ENCODE measurements around the gene ASB2.

ASB2 gene

DNA sequence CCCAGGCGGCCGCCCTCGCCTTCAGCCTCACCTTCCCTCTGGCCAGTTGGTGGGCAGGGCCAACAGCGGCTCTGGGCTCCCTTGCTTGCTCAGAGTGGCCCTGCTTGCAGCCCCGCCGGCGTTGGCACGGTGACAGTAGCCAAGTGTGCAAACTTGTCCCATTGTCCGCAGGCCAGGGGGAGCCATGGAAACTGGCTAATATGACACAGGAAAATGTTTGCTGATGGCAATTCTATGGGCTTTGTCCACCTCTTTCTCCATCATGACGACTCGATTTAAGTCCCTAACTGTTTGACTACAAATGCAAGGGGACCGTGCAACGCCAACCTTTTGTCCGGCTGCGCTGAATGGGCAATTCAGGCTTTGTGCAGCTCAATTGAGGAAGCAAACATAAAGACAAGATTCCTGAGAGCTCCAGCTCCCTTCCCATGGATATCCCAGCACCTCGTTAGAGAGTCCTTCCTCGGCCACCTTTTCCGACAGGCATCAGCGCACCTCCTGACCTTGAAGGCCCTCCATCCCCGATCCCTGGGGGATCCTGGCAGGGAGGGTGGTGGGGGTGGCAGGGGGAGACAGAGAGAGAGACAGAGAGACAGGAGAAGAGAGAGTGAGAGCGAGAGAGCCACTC, 50.0 kb downstream of the ASB2 start:
- no peak for DNase-seq

DNA sequence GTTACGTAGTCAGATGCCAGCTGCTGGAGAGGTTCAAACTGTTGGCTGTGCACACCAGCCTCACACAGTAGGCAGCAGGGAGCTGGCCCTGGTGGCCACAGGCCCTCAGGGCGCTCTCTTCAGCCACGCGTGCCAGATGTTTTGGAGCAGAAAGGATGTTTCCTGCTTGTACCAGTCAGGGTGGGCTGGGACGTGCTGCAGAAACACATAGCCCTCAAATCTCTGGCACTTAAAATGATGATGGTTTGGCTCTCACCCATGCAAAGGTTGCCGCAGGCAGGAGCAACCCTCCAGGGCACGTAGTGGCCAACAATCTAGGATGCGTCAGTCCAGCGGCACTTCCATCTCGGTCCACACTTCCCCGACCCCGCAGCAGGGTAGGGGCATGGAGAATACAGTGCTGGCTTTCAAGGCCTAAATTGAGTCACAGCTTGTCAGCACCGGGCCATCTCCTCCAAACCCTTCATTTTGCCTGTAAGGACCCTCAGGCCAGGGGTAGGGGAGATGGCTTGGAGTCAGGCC, 50.9 kb downstream of the ASB2 start:
- no peak for DNase-seq

DNA sequence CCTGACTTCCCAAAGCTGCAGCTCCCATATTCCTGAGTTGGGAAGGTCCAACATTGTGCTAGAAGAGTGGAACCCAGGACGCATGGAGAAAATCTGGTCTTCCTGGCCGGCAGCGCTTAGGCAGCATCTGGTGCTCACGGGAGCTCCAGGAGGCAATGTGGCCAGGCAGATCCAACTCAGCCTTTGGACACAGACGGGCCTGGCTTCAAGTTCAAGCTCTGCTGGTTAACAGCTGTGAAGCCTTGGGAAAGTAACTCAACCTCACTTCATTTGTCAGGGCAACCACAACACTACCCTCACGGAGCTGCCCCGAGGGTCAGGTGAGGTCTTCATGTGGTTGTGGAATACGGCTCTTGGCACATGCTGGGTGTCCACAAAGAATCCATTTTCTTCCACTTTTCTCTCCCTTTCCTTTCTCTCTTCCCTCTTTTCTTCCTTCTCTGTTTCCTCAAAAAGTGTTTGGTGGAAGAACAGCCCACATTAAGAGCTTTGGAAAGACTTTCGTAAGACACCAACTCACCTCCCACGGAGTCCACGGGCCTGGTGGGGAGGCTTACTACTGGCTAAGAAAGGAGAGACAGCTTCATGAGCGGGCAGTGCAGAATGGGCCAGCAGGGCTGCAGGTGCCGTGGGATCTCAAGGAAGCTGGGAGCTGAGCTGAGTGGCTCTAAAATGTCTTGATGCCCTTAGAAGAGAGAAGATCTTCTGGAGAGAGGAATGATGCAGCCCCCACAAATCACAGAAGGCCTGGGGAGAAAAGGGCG, 51.6 kb downstream of the ASB2 start:
- no peak for DNase-seq

DNA sequence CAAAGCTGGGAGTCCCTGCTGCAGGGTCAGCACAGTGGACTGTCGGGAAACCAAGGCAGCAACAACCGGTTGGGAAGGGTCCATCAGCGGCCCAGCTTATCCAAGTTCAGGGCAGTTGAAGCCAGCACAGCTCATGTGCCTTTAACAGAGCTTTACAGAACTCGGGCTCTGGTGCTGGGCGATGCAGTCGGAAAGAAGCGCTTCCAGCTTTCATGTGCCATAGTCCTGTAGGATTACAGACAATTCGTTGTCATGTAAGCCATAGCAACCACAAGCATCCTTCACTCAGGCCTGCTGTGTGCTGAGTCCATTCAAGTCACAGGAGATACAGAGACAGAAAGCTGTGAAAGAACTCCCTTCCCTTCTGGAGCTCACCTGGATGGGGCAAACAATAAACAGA, 52.7 kb downstream of the ASB2 start:
- no peak for DNase-seq

DNA sequence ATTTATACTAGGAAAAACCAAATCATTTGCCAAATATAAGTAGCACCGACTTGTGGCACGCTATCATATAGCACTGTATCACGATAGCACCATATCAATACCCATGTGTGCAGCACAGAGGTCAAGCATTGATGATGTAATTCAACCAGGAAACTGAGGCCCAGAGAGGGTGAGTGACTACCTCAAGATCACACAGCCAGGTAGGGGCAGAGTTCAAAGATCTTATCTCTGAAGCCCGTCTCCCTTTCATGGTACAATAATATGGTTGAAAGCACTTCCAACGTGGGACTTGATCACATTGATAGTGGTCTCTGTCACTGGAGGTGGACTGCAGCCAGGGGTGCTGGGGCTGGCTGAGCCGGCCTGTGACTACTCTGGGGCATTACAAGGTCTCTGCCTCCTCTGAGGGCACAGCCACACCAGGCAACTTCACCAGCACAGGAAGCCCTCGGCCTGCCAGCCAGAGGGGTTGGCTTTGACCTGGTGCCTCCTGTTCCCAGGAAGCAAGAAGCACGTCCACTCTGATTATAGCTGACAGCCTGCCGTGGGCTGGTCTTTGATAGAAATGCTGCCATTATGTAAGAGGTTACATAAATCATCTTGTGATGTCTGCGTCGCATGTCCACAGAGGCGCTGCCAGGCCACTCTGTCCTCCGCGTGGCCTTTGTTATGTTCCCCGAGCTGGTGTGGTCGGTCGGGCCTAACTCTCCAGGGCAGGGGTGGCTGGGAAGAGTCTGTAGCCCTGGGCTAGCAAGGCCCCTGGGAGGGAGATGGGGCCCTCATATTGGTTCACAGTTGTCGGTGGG, 55.2 kb downstream of the ASB2 start:
- DNase-seq = no peak

- DNase-seq = no peak
Observed at GRCh38 chr14:93917141-93917540, 59.2 kb downstream of the ASB2 start.

GRCh38 chr14:93916498-93916897, 59.9 kb downstream of the ASB2 start:
- DNase-seq = no peak

- no peak for DNase-seq
Observed at GRCh38 chr14:93915800-93916199, 60.6 kb downstream of the ASB2 start.

DNA sequence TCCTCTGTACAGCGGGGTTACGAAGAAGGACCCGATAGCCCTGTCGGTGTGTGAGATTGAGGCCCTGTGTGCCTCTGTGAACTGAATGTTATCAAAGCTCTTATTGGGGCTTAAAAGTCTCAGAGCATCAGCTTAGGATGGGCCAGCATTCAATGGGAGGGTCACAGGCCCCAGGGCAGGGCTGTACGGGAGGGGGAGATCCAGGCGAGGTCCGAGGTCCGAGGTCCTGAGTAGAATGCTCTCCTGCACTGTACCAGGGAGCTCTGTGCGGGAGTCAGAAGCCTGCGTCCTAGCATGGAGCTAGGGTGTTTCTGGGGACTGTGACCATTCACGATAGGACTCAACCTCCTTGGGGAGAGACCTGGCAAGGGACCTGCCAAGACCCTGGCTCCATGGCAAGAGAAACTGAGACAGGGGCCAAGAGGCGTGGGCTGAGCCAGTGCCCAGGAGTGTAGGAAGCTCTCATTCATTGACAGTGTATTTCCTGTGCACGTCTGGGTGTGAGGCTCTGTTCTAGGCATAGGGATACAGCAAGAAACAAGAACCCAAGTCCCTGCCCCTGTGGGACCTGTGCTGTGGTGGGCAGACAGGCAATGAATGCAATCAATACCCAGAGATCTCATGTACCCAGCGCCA, 61.2 kb downstream of the ASB2 start:
- no peak for DNase-seq

DNA sequence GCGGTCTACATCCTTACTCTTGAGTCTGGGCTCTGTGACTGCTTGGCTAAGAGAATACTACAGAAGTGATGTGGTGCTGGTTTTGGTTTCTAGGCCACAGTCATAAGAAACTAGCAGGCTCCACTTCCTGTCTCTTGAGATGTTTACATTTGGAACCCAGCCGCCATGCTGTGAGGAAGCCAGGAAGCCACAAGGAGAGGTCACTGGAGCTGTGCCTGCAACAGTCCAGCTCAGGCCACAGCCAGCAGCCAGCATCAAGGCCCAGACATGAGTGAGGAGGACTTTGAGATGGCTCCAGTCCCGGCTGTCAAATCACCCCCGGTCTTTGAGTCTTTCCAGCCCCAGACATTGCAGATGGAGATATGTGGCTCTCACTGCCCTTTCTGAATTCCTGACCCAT, 62.1 kb downstream of the ASB2 start:
- DNase-seq = no peak

DNA sequence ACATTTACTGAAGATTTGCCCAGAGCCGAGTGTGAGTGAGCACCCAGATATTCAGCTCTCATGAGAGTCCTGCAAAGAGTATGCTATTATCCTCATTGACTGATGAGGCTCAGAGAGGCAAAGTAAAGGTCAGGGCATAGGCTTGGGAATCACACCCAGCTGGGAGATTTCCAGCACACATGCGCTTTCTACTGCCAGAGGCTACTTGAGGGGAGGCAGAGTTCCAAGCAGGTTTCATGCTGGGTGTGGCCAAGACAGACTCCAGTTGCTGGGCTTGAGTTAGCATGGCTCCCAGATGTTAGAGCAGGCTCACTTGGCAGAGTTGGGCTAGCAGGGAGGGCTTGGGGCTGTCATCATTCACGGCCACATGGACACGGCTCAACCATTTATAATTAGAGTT, 63.6 kb downstream of the ASB2 start:
- DNase-seq = no peak

GRCh38 chr14:93911975-93912615, 64.3 kb downstream of the ASB2 start:
- DNase-seq = no peak

DNA sequence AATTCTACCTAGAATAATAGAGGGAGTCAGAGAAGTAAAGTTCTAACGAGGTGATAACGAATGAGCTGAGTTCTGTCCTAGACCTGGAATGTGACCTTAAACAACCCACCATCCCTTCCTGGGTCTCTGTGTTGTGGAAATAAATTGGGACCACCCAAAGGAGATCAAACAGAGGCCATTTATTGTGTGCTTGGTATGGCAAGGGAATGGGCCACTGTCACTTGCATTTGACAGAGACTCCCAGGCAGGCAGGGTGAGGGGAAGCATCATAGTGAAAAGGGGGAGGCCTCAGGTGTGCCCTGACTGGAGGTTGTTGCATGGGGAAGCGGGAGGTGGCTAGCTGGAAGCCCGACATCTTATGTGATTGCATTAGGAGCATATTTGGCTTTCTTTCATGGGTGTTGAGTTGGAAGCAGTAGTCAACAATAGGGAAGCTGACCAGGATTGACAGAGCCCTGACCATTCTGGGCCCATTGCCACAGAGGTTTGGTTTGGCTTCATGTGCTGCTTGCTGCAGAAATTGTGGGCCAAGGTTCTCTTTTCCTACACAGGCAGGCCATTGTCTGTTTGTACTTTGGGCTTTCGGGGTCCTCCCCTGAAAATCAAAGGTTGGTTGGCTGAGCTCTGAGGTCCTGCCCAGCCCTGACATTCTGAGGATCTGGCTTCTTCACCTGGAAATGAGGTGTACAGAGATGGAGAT, 66.8 kb downstream of the ASB2 start:
- no peak for DNase-seq

GRCh38 chr14:93906341-93907329, 69.7 kb downstream of the ASB2 start:
- DNase-seq = no peak

DNA sequence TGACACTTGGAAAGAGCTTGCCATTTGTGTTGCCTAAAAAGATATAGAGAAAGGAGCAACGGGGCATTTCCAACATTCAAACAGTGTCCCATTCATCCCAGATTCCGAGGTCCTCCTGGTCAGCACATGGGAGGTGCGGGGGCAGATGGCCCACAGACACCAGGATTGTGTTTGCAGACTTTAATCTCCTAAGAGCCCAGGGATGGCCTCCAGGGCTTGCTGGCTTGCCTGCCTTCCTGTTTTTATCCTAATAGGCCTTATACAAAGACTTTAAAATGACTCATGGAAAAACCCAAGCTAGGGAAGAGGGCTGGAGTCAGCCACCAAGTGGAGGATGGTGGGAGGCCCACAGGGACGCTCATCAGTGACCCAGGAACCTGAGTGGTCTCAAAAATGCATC, 70.7 kb downstream of the ASB2 start:
- no peak for DNase-seq

GRCh38 chr14:93903342-93904184, 72.8 kb downstream of the ASB2 start:
- DNase-seq = no peak

GRCh38 chr14:93902619-93903307, 73.6 kb downstream of the ASB2 start:
- DNase-seq = no peak

GRCh38 chr14:93901813-93902212, 74.6 kb downstream of the ASB2 start:
- no peak for DNase-seq

GRCh38 chr14:93898731-93899130, 77.6 kb downstream of the ASB2 start:
- no peak for DNase-seq

Data from GF-D8 (cell line).